Measurements from ENCODE around the gene ACCS.

The ACCS gene

GRCh38 chr11:44025727-44026126, 40.3 kb upstream of the ACCS start:
- TF ChIP-seq, protein P1, sequence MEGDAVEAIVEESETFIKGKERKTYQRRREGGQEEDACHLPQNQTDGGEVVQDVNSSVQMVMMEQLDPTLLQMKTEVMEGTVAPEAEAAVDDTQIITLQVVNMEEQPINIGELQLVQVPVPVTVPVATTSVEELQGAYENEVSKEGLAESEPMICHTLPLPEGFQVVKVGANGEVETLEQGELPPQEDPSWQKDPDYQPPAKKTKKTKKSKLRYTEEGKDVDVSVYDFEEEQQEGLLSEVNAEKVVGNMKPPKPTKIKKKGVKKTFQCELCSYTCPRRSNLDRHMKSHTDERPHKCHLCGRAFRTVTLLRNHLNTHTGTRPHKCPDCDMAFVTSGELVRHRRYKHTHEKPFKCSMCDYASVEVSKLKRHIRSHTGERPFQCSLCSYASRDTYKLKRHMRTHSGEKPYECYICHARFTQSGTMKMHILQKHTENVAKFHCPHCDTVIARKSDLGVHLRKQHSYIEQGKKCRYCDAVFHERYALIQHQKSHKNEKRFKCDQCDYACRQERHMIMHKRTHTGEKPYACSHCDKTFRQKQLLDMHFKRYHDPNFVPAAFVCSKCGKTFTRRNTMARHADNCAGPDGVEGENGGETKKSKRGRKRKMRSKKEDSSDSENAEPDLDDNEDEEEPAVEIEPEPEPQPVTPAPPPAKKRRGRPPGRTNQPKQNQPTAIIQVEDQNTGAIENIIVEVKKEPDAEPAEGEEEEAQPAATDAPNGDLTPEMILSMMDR (IDR thresholded peaks at IDR 0.05) = no peak

GRCh38 chr11:44028401-44028800, 37.7 kb upstream of the ACCS start:
- TF ChIP-seq, protein P1 (IDR thresholded peaks at IDR 0.05) = no peak

- TF ChIP-seq, protein P1 (IDR thresholded peaks at IDR 0.05) = no peak
These were observed 37.1 kb upstream of the ACCS start for GRCh38 chr11:44028816-44029506.

GRCh38 chr11:44029507-44029845, 36.6 kb upstream of the ACCS start:
- TF ChIP-seq, protein P1 (IDR thresholded peaks at IDR 0.05) = no peak

DNA sequence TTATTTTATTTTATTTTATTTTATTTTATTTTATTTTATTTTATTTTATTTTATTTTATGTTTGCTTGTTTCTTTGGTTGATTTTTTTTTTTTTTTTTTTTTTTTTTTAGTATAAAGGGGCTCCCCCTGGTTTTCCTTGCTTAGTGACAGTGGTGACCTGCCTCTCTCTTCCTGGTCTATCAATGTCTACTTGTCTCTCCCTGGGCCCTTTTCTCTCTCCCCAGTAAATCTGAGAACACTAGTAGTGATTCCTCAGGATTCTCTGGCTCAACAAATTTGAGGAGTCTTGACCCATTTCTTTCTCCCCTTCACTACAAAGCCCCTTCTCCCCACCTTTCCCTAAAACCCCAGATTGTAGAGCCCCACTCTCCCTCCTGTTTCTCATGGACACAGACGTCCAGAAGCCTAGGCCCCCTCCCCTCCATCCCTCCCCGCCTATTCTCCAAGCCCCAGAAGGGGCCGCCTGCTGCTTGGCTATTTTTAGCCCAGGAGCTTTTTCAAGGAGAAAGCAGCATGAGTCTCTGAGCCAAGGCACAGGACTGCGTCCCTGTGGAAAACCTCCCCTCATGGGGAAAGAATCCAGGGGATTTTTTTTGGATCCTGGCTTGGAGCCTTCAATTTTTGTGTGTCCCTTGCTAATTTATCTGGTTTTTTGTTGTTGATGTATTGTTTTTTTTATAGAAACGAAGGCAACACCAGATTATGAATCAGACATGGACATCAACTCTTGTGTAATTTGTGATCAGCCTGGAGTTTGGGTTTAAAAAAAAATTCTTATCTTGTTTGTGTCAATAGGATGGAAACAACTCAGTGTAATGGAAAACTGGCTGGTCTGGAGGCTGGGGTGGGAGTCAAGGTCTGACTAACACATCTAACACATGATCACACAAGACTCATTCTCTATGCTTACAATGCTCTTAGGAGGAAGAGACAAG, 35.8 kb upstream of the ACCS start:
- TF ChIP-seq, protein P1 (IDR thresholded peaks at IDR 0.05) = no peak

GRCh38 chr11:44030996-44031395, 35.1 kb upstream of the ACCS start:
- TF ChIP-seq, protein P1 (IDR thresholded peaks at IDR 0.05) = no peak

- TF ChIP-seq, protein P1 (IDR thresholded peaks at IDR 0.05) = no peak
These were observed 34.5 kb upstream of the ACCS start for GRCh38 chr11:44031549-44031948.
